ENCODE results near the gene PKN1.
A peak's percentile ranks its signal among the peaks of the same experiment; 100 is the strongest.

Gene PKN1

GRCh38 chr19:14516746-14517438 is 83.8 kb downstream of the PKN1 start:
- DNase-seq: no peak

- DNase-seq: no peak
Measured at GRCh38 chr19:14517446-14517839, 84.3 kb downstream of the PKN1 start.

- DNase-seq: peak; percentile 79
Measured at GRCh38 chr19:14517840-14518505, 84.9 kb downstream of the PKN1 start, which contains the start of gene DNAJB1. TSS of gene DNAJB1 (minus strand) at chr19:14518397. CDS start at chr19:14518349, 48 bp downstream.

GRCh38 chr19:14519245-14519859 is 86.2 kb downstream of the PKN1 start:
- no peak for DNase-seq

GRCh38 chr19:14519860-14520407 is 86.8 kb downstream of the PKN1 start:
- no peak for DNase-seq

- DNase-seq: no peak
Measured at GRCh38 chr19:14520543-14520942, 87.4 kb downstream of the PKN1 start.
